HCT116 (cell line): ENCODE results near the gene APBB2. TPM values are rescaled to one million over a fixed set of nuclear protein-coding genes. Genes with fewer than 3 reads are reported as not detected.

Source experiments
- ATAC-seq: fragments of 200-7000 bp; cut with Tn5 transposase; 2 replicates; pipeline ENCODE4 v1.9.1; 2020; ENCODE audit warnings: mild to moderate bottlenecking, moderate library complexity
- BruUV-seq: library from RNA; stranded (reverse); fragments of 400-500 nt; replicated peaks from 2 replicates; lab custom pipeline; 2021; lab: Mats Ljungman, UMichigan
- CTCF ChIA-PET: fragments of 300-600 bp; sonication (Branson Sonifier 250); formaldehyde crosslinking; loops from one replicate; lab custom pipeline; 2021; ENCODE audit warnings: antibody characterized with exemption; lab: Charles Lee
- POLR2A ChIA-PET: fragments of 300-600, 350-600 bp; sonication (Branson Sonifier 250); formaldehyde crosslinking; loops from one replicate; lab custom pipeline; 2021; ENCODE audit warnings: antibody characterized with exemption; lab: Charles Lee
- RAD21 ChIA-PET, 2 experiments: fragments of 300-600 bp; sonication (Branson Sonifier 250); formaldehyde crosslinking; loops; one replicate each; lab custom pipeline; 2023; ENCODE audit warnings: low total read pairs in 2 of 2; ENCODE audit not compliant: uncharacterized antibody in 2 of 2, unreplicated experiment in 2 of 2, low non-redundant PET in 1 of 2; lab: Charles Lee
- DNase-seq: peaks from one replicate; pipeline ENCODE4 v3.0.0-alpha.2; 2010; ENCODE audit warnings: low read depth, low spot score
- H2AFZ ChIP-seq: fragments of 200-600 bp; shearing (Covaris generic), sonication (generic); 2 replicates; pipeline ENCODE4 v1.6.1; 2017; ENCODE audit warnings: low read depth, mixed run types, mixed read lengths, antibody characterized with exemption, low read length; ENCODE audit not compliant: poor library complexity, severe bottlenecking
- H3K27ac ChIP-seq: 2 replicates; pipeline ENCODE4 v1.5.1; 2012; ENCODE audit warnings: low read depth, low read length
- H3K27me3 ChIP-seq: fragments of 200-600 bp; sonication (generic); 2 replicates; pipeline ENCODE4 v1.6.1; 2016; ENCODE audit warnings: mixed run types, low read length, mixed read lengths; ENCODE audit not compliant: insufficient read depth
- H3K36me3 ChIP-seq, 2 experiments: fragments of 200-500 bp in 1 of 2; fragments of 200-600 bp in 1 of 2; sonication (Bioruptor generic) in 1 of 2; sonication (generic) in 1 of 2; 2 replicates each; pipeline versions ENCODE4 v1.5.1 to v1.6.1; 2014 to 2016; ENCODE audit warnings: low read length in 2 of 2, inconsistent platforms in 1 of 2, mixed read lengths in 1 of 2, mixed run types in 1 of 2; ENCODE audit not compliant: insufficient read depth in 2 of 2, control insufficient read depth in 1 of 2
- H3K4me1 ChIP-seq, 2 experiments: fragments of 200-600 bp in 1 of 2; sonication (generic) in 1 of 2; 2 replicates each; pipeline versions ENCODE4 v1.5.1 to v1.6.1; 2012 to 2017; ENCODE audit warnings: low read length in 2 of 2, inconsistent platforms in 1 of 2, mild to moderate bottlenecking in 1 of 2, mixed read lengths in 1 of 2, mixed run types in 1 of 2, moderate library complexity in 1 of 2; ENCODE audit not compliant: insufficient read depth in 2 of 2, control insufficient read depth in 1 of 2
- H3K4me2 ChIP-seq: fragments of 200-600 bp; sonication (generic); 2 replicates; pipeline ENCODE4 v1.6.1; 2017; ENCODE audit warnings: mixed run types, low read length, mixed read lengths
- H3K4me3 ChIP-seq, 2 experiments: fragments of 200-600 bp in 1 of 2; sonication (generic) in 1 of 2; replicated peaks in 1 of 2; 2 replicates each; pipeline ENCODE4 v1.5.1; 2011 to 2016; ENCODE audit warnings: low read length in 2 of 2, control low read depth in 1 of 2, low read depth in 1 of 2, mild to moderate bottlenecking in 1 of 2, mixed read lengths in 1 of 2, mixed run types in 1 of 2
- H3K79me2 ChIP-seq: fragments of 200-600 bp; sonication (generic); 2 replicates; pipeline ENCODE4 v1.6.1; 2017; ENCODE audit warnings: mild to moderate bottlenecking, mixed run types, low read length, moderate library complexity, mixed read lengths; ENCODE audit not compliant: insufficient read depth
- H3K9ac ChIP-seq: fragments of 200-600 bp; sonication (generic); 2 replicates; pipeline ENCODE4 v1.6.1; 2016; ENCODE audit warnings: low read length, mixed read lengths
- H3K9me2 ChIP-seq: fragments of 200-600 bp; sonication (generic), shearing (Covaris generic); 2 replicates; pipeline ENCODE4 v1.6.1; 2017; ENCODE audit warnings: mixed run types, mild to moderate bottlenecking, moderate library complexity; ENCODE audit not compliant: insufficient read depth
- H3K9me3 ChIP-seq, 2 experiments: fragments of 200-500 bp in 1 of 2; fragments of 200-600 bp in 1 of 2; sonication (Bioruptor generic) in 1 of 2; sonication (generic) in 1 of 2; 2 replicates each; pipeline ENCODE4 v1.6.1; 2014 to 2017; ENCODE audit warnings: low read length in 2 of 2, mixed read lengths in 2 of 2, inconsistent platforms in 1 of 2, low read depth in 1 of 2, mild to moderate bottlenecking in 1 of 2, mixed run types in 1 of 2, moderate library complexity in 1 of 2; ENCODE audit not compliant: control insufficient read depth in 1 of 2, insufficient read depth in 1 of 2
- H4K20me1 ChIP-seq: fragments of 200-600 bp; sonication (generic), shearing (Covaris generic); 2 replicates; pipeline ENCODE4 v1.6.1; 2017; ENCODE audit warnings: mixed run types, mild to moderate bottlenecking, moderate library complexity; ENCODE audit not compliant: insufficient read depth
- FOSL1 ChIP-seq: IDR thresholded peaks from 2 replicates; pipeline ENCODE4 v1.6.1; 2012; ENCODE audit warnings: low read depth
- JUND ChIP-seq: IDR thresholded peaks from 2 replicates; pipeline ENCODE4 v1.6.1; 2012
- POLR2A ChIP-seq: IDR thresholded peaks from 2 replicates; pipeline ENCODE4 v1.7.0; 2011; ENCODE audit warnings: borderline replicate concordance; ENCODE audit not compliant: insufficient read depth, insufficient read length; ENCODE audit errors: extremely low read depth
- SIN3A ChIP-seq: IDR thresholded peaks from 2 replicates; pipeline ENCODE4 v1.6.1; 2012; ENCODE audit warnings: low read depth
- TCF7L2 ChIP-seq: IDR thresholded peaks from 2 replicates; pipeline ENCODE4 v1.7.0; 2011; ENCODE audit warnings: borderline replicate concordance, inconsistent platforms; ENCODE audit not compliant: insufficient read depth, insufficient read length; ENCODE audit errors: extremely low read depth
- YY1 ChIP-seq: IDR thresholded peaks from 2 replicates; pipeline ENCODE4 v1.6.1; 2011; ENCODE audit warnings: low read length, low read depth, moderate library complexity, mild to moderate bottlenecking; ENCODE audit not compliant: insufficient replicate concordance; ENCODE audit errors: extremely low read depth
- ZNF274 ChIP-seq: fragments of 200-500 bp; sonication (Bioruptor generic); IDR thresholded peaks from 2 replicates; pipeline ENCODE4 v1.6.1; 2014; ENCODE audit warnings: mild to moderate bottlenecking, low read depth, low read length, inconsistent platforms
- intact Hi-C: fragments of 100-400 bp; cut with micrococcal nuclease; formaldehyde crosslinking; loops from 2 replicates; pipeline ENCODE4 v1.10.0; 2022
- total RNA-seq: library from RNA; stranded (reverse); gene quantifications from one replicate; pipeline ENCODE4 v1.2.1, GENCODE V29; 2021; ENCODE audit not compliant: unreplicated experiment
- TF ChIP-seq, protein P1 (sequence below): IDR thresholded peaks from 2 replicates; pipeline ENCODE4 v1.6.1; 2012
- TF ChIP-seq, protein P2 (sequence below): IDR thresholded peaks from 2 replicates; pipeline ENCODE4 v1.6.1; 2012; ENCODE audit warnings: low read depth
- TF ChIP-seq, protein P3 (sequence below): IDR thresholded peaks from 2 replicates; pipeline ENCODE4 v1.6.1; 2011; ENCODE audit warnings: mild to moderate bottlenecking, low read length, moderate library complexity; ENCODE audit not compliant: insufficient replicate concordance; ENCODE audit errors: extremely low read depth

APBB2 gene
- total RNA-seq, 1 experiment from 2014 or later: 72.5 TPM

DNA sequence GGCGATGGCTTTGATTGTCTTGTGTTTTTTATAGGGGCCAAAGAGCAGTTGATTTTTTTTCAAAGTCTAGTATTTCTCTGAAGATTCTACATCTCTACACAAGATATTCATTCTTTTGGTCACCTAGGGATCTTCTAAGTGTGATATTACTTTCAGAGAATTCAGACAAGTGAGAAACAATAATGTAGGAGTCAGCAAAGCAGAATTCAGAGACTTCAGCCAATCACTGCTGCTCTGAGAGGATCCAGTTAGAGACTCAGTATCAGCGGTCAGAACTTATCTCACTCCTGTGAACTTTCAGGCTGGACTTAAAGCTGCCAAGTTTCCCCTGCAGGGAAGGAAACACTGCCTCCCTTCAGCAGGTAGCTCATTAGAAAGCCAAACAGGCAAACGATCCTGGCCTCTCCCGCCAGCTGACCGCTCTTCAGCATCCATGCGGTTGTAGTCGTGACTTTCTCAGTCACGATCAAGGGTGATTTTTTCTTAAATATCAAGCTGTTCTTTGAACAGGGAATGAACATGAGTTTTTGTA, 405.4 kb downstream of the APBB2 start:
- Histone ChIP-seq H3K79me2 (no peaks in the 10 kb centered on the region), H3K4me2 (no peak overlapping the region), H3K9me2 (no peaks in the 10 kb centered on the region), H4K20me1 (no peaks in the 10 kb centered on the region), H3K27ac (no peak overlapping the region), H2AFZ (no peak overlapping the region), H3K9ac (no peak overlapping the region), H3K27me3 (no peaks in the 10 kb centered on the region), H3K4me3 (no peak overlapping the region), H3K4me1 (no peaks in the 10 kb centered on the region), H3K36me3 (0 out of 4 replicates have a peak, but pooled peaks cover 0 to 5% of the 10 kb centered on the region in 2 experiments), H3K9me3 (no peaks in the 10 kb centered on the region)
- DNase-seq: no peak
- ChIA-PET POLR2A (no interaction called here), RAD21 (no interaction called here), CTCF (no interaction called here)
- intact Hi-C loops: no loop called here
- no TSS peak for BruUV-seq
- TF ChIP-seq YY1 (no peak), SIN3A (no peak), ZNF274 (no peak)
- ATAC-seq: no peak

DNA sequence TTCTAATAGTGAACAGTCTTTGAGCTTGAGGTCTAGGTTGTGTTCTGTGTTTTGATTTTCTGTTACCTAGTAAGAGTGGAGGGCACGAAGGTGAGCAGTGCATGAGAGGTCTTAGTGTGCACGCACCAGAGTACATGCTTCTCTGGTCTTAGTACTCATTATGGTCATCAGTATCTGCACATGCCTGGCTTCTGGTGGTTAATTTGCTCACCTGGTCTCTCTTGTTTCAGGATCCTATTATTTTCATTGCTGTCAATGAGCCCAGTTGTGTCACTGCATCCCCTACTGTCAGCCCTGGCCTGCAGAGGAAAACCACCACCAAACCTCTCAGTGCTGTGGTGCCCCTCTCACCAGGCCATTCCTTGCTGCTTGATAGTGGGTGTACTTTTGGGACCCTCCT, 409.7 kb downstream of the APBB2 start:
- Histone ChIP-seq H3K4me2 (no peak overlapping the region), H2AFZ (no peak overlapping the region), H3K9ac (no peak overlapping the region), H3K27me3 (no peaks in the 10 kb centered on the region), H3K79me2 (no peaks in the 10 kb centered on the region), H3K4me3 (no peak overlapping the region)
- DNase-seq: no peak
- ChIA-PET CTCF (no interaction called here), RAD21 (no interaction called here)
- TF ChIP-seq SIN3A: no peak
- TF ChIP-seq, protein P1, sequence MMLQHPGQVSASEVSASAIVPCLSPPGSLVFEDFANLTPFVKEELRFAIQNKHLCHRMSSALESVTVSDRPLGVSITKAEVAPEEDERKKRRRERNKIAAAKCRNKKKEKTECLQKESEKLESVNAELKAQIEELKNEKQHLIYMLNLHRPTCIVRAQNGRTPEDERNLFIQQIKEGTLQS: no peak
- TF ChIP-seq, protein P2, sequence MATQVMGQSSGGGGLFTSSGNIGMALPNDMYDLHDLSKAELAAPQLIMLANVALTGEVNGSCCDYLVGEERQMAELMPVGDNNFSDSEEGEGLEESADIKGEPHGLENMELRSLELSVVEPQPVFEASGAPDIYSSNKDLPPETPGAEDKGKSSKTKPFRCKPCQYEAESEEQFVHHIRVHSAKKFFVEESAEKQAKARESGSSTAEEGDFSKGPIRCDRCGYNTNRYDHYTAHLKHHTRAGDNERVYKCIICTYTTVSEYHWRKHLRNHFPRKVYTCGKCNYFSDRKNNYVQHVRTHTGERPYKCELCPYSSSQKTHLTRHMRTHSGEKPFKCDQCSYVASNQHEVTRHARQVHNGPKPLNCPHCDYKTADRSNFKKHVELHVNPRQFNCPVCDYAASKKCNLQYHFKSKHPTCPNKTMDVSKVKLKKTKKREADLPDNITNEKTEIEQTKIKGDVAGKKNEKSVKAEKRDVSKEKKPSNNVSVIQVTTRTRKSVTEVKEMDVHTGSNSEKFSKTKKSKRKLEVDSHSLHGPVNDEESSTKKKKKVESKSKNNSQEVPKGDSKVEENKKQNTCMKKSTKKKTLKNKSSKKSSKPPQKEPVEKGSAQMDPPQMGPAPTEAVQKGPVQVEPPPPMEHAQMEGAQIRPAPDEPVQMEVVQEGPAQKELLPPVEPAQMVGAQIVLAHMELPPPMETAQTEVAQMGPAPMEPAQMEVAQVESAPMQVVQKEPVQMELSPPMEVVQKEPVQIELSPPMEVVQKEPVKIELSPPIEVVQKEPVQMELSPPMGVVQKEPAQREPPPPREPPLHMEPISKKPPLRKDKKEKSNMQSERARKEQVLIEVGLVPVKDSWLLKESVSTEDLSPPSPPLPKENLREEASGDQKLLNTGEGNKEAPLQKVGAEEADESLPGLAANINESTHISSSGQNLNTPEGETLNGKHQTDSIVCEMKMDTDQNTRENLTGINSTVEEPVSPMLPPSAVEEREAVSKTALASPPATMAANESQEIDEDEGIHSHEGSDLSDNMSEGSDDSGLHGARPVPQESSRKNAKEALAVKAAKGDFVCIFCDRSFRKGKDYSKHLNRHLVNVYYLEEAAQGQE: no peak
- TF ChIP-seq, protein P3, sequence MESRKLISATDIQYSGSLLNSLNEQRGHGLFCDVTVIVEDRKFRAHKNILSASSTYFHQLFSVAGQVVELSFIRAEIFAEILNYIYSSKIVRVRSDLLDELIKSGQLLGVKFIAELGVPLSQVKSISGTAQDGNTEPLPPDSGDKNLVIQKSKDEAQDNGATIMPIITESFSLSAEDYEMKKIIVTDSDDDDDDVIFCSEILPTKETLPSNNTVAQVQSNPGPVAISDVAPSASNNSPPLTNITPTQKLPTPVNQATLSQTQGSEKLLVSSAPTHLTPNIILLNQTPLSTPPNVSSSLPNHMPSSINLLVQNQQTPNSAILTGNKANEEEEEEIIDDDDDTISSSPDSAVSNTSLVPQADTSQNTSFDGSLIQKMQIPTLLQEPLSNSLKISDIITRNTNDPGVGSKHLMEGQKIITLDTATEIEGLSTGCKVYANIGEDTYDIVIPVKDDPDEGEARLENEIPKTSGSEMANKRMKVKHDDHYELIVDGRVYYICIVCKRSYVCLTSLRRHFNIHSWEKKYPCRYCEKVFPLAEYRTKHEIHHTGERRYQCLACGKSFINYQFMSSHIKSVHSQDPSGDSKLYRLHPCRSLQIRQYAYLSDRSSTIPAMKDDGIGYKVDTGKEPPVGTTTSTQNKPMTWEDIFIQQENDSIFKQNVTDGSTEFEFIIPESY: no peak
- no peak for TF ChIP-seq POLR2A
- TF ChIP-seq TCF7L2: no peak
- no peak for TF ChIP-seq FOSL1
- no peak for TF ChIP-seq JUND
- TF ChIP-seq, all 23 proteins: peak for 0
- Histone ChIP-seq H3K9me2 (no peaks in the 10 kb centered on the region), H3K9me3 (no peaks in the 10 kb centered on the region), H3K36me3 (no peaks in the 10 kb centered on the region), H4K20me1 (no peaks in the 10 kb centered on the region), H3K4me1 (no peaks in the 10 kb centered on the region), H3K27ac (no peak overlapping the region)
- POLR2A ChIA-PET: no interaction called here
- intact Hi-C loops: no loop called here
- no peak for ATAC-seq
- BruUV-seq: no TSS peak
